Right lobe of liver (tissue), 4 donors: ENCODE results near the gene YBEY.

Source experiments
- POLR2A ChIP-seq: fragments of 450-650 bp; IDR thresholded peaks from one replicate; pipeline ENCODE4 v1.6.1; 2017; ENCODE audit warnings: antibody characterized with exemption, mild to moderate bottlenecking
- TF ChIP-seq, protein P1 (sequence below), 4 donors: fragments of 200-600 bp in 3 of 4; fragments of 450-650 bp in 1 of 4; IDR thresholded peaks; one replicate each; pipeline versions ENCODE4 v1.5.1 to v1.8.0; 2016 to 2022; ENCODE audit warnings: antibody characterized with exemption in 4 of 4, mild to moderate bottlenecking in 2 of 4
- donor health status: DM: no; HTN: no; CAD: no.
- donor health status: DM: no; HTN: no; CAD: no.
- donor health status: DM: no; HTN: yes; CAD: no.

DNA sequence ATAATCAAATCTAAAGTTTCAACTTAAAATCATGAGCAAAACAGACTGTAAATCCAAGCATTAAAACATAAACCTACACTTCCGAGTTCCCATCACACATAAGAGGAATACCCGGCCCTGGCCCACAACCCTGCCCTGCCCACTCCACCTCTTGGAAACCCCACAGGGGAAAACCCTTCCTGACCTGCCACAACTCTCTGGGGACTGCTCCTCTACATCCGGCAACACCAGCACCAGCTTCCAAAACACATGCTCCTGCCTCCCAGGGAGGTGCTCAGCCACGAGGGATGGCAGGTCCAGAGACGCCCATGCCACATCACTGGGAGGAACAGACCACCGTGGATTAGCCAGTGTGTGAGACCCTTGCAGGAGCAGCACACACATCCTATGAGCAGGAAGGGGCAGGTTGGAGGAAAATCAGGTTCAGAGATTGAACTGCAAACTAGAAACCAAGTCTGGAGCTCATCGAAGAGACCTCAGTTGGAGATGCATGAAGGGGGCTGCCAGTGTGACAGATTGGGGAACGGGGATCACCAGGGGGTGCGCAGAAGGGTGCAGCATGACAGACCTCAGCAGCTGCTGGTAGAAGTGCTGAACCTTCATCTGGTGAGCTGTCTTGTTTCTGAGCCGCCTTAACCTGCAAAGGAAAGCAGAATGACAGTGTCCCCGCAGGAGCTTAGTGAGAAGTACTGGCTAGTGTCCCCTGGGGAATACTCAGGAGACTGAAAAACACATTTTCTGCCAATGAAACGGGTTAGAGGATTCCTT is 31.8 kb upstream of the YBEY start:
- TF ChIP-seq, protein P1, sequence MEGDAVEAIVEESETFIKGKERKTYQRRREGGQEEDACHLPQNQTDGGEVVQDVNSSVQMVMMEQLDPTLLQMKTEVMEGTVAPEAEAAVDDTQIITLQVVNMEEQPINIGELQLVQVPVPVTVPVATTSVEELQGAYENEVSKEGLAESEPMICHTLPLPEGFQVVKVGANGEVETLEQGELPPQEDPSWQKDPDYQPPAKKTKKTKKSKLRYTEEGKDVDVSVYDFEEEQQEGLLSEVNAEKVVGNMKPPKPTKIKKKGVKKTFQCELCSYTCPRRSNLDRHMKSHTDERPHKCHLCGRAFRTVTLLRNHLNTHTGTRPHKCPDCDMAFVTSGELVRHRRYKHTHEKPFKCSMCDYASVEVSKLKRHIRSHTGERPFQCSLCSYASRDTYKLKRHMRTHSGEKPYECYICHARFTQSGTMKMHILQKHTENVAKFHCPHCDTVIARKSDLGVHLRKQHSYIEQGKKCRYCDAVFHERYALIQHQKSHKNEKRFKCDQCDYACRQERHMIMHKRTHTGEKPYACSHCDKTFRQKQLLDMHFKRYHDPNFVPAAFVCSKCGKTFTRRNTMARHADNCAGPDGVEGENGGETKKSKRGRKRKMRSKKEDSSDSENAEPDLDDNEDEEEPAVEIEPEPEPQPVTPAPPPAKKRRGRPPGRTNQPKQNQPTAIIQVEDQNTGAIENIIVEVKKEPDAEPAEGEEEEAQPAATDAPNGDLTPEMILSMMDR (IDR thresholded peaks at IDR 0.05): no peak
- TF ChIP-seq POLR2A: no peak
